Peyer's patch (tissue), 4 donors: ENCODE results near the gene SERTAD3. TPM values are rescaled to one million over a fixed set of nuclear protein-coding genes. Genes with fewer than 3 reads are reported as not detected.
"Not testable (repeated sequence)": the region's sequence is repeated elsewhere in the genome, so short reads cannot be mapped to it uniquely, and the experiment has no call there.

Experiments
- DNase-seq, 3 donors: peaks; one replicate each; pipeline ENCODE4 v3.0.0-alpha.2; 2017 to 2019
- H3K27ac ChIP-seq, 4 donors: fragments of 200-600 bp; sonication (generic); one replicate each; pipeline ENCODE4 v1.5.1; 2016 to 2019
- H3K27me3 ChIP-seq, 2 donors: fragments of 200-600 bp; sonication (generic); one replicate each; pipeline ENCODE4 v1.5.1; 2019
- H3K36me3 ChIP-seq, 3 donors: fragments of 200-600 bp; sonication (generic); one replicate each; pipeline ENCODE4 v1.5.1; 2016 to 2019
- H3K4me1 ChIP-seq, 4 donors: fragments of 200-600 bp; sonication (generic); one replicate each; pipeline ENCODE4 v1.5.1; 2016 to 2019
- H3K4me3 ChIP-seq, 4 donors: fragments of 200-600 bp; sonication (generic); 1 replicate in 3 of 4; 2 replicates in 1 of 4; pipeline ENCODE4 v1.5.1; 2016 to 2019; ENCODE audit warnings: mild to moderate bottlenecking in 1 of 4
- H3K9me3 ChIP-seq, 4 donors: fragments of 200-600 bp; sonication (generic); one replicate each; pipeline ENCODE4 v1.5.1; 2016 to 2019; ENCODE audit warnings: mild to moderate bottlenecking in 1 of 4
- POLR2A ChIP-seq, 2 donors: fragments of 450-650 bp; IDR thresholded peaks; one replicate each; pipeline ENCODE4 v1.5.1; 2017; ENCODE audit warnings: antibody characterized with exemption in 2 of 2, mild to moderate bottlenecking in 2 of 2, moderate library complexity in 2 of 2
- total RNA-seq, 4 donors: library from RNA; depleted of rRNA; stranded (reverse); fragments of >200 nt; gene quantifications; one replicate each; pipeline ENCODE4 v1.1.0, GENCODE V29; 2016
- TF ChIP-seq, protein P1 (sequence below), 6 experiments: fragments of 450-650 bp in 4 of 6; fragments of 200-600 bp in 2 of 6; sonication (generic) in 1 of 6; IDR thresholded peaks; one replicate each; pipeline ENCODE4 v1.5.1; 2017 to 2019; ENCODE audit warnings: antibody characterized with exemption in 6 of 6, mild to moderate bottlenecking in 3 of 6, moderate library complexity in 1 of 6

The SERTAD3 gene
- total RNA-seq, 4 donors from 2014 or later: 9.1 to 22.4 (median 15.2) TPM

DNA sequence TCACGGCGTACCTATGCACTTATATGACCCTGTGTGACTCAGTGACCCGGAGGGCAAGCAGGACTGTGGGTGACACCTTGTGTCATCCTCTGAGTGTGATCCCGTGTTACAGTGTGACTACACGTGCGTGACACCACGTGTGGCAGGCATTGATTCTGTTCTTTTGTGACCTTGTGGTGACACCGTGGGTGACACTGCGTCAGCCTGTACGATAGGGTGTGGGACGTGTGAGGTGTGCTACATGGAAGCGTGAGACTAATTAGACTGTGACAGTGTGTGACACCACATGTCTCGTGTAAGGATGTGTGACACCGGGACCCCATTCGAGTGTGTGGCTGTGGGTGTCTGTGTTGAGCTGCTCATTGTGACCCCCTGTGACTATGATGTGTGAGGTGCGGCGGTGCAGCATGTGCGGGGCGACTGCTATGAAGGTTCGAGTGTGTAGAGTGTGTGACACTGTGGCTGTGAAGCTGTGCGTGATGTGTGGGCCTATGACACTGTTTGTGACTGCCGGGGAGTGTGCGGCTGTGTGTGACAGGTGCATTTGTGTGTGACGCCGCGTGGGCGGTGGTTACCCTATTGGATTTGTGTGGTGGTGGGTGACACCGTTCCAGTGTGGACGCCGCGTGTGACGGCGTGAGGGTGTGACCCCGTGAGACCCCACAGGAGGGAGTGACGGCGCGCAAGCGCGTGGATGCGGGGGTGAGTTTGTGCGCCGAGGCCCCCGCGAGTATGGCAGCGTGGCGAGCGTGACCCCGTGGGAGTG is 22.3 kb upstream of the SERTAD3 start:
- TF ChIP-seq, protein P1, sequence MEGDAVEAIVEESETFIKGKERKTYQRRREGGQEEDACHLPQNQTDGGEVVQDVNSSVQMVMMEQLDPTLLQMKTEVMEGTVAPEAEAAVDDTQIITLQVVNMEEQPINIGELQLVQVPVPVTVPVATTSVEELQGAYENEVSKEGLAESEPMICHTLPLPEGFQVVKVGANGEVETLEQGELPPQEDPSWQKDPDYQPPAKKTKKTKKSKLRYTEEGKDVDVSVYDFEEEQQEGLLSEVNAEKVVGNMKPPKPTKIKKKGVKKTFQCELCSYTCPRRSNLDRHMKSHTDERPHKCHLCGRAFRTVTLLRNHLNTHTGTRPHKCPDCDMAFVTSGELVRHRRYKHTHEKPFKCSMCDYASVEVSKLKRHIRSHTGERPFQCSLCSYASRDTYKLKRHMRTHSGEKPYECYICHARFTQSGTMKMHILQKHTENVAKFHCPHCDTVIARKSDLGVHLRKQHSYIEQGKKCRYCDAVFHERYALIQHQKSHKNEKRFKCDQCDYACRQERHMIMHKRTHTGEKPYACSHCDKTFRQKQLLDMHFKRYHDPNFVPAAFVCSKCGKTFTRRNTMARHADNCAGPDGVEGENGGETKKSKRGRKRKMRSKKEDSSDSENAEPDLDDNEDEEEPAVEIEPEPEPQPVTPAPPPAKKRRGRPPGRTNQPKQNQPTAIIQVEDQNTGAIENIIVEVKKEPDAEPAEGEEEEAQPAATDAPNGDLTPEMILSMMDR (IDR thresholded peaks at IDR 0.05): no peak
- no peak for TF ChIP-seq POLR2A (IDR thresholded peaks at IDR 0.05)
- Histone ChIP-seq H3K27me3 (no peaks in the 10 kb centered on the region), H3K36me3 (no peaks in the 10 kb centered on the region), H3K9me3 (no peaks in the 10 kb centered on the region), H3K4me3 (peak overlapping the region; percentile 67 to 85 (median 74)), H3K4me1 (peaks cover 4 to 46% (median 18%) of the 10 kb centered on the region in 4 donors), H3K27ac (peak overlapping the region; percentile 25 to 96 (median 88))
- peak in 2 of 3 donors; percentile 29 to 54 for DNase-seq

DNA sequence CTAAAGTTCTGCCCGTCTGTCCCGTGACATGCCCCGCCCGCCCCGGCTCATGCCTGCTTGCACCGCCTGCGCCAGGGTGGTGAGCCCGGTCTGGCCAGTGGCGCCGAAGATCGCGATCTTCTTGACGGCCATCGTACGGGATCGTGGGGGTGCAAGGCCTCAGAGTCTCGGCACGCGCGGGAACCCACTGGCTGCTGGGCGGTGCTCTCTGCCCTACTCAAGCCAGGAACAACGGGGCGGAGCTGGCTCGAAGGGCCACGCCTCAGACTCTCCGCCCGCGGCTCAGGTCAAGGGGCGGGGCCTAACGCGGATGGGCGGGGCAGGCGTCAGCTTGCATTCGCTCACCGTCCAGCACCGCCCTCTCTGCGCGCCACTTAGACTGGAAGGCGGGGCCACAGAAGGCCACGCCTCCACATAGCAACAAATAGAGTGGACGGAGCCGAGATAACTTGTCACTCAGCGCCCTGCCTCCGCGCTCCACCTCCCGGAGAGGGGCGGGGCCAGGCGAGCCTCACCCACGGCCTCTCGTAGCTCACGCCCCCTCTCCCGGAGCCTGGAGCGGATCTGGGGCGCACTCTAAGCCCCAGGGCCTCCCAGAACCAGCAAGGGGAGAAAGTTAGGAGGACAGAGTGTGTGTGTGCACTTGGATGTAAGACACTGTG is 21.6 kb upstream of the SERTAD3 start, which contains the start of gene BLVRB:
BLVRB (minus strand) TSS at position 189 of the 662 bp plus-strand sequence; CDS start at position 132, 57 bp downstream.
- DNase-seq: peak; percentile 100
- peaks cover 4 to 50% (median 18%) of the 10 kb centered on the region in 4 donors for H3K4me1 ChIP-seq

DNA sequence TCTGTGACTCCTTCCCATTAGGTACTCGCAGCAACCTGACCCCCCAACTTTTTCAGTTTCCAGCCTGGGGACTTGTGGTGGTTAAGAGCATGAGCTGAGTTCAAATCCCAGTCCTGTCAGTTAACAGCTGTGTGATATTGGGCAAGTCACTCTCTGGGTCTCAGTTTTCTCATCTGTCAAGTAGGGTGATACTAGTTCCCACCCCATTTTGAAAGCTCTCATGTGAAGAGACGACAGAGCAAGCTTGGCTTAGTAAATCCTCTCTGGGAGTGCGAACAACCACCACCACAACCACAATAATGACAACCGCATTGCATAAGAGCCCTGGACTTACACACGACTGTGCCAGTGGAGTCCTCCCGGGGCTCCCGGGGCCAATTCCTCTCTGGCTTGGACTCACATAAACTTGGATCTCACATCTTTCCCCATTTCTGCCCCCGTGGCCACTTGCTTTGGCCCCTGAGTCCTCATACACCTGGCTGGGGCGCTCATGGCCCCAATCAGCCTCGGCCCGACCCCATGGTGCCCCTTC is 21.0 kb upstream of the SERTAD3 start:
- H3K4me3 ChIP-seq: peak overlapping the region; percentile 67 to 85 (median 74)
- H3K36me3 ChIP-seq: no peaks in the 10 kb centered on the region
- TF ChIP-seq, protein P1 (IDR thresholded peaks at IDR 0.05): no peak
- TF ChIP-seq POLR2A (IDR thresholded peaks at IDR 0.05): no peak
- peaks cover 4 to 50% (median 18%) of the 10 kb centered on the region in 4 donors for H3K4me1 ChIP-seq
- H3K27ac ChIP-seq: peak overlapping the region; percentile 81 to 96 (median 94)
- no peaks in the 10 kb centered on the region for H3K9me3 ChIP-seq
- DNase-seq: no peak
- no peaks in the 10 kb centered on the region for H3K27me3 ChIP-seq

More for the DNA sequence above, 21.6 kb upstream of the SERTAD3 start, which contains the start of gene BLVRB:
- TF ChIP-seq, protein P1 (IDR thresholded peaks at IDR 0.05): no peak
- TF ChIP-seq POLR2A (IDR thresholded peaks at IDR 0.05): peak; percentile 94 to 98
- Histone ChIP-seq H3K36me3 (no peaks in the 10 kb centered on the region), H3K27me3 (no peaks in the 10 kb centered on the region), H3K4me3 (peak within 1 kb of the TSS; percentile 67 to 85 (median 74)), H3K9me3 (no peaks in the 10 kb centered on the region), H3K27ac (peak within 1 kb of the TSS; percentile 81 to 96 (median 94))

DNA sequence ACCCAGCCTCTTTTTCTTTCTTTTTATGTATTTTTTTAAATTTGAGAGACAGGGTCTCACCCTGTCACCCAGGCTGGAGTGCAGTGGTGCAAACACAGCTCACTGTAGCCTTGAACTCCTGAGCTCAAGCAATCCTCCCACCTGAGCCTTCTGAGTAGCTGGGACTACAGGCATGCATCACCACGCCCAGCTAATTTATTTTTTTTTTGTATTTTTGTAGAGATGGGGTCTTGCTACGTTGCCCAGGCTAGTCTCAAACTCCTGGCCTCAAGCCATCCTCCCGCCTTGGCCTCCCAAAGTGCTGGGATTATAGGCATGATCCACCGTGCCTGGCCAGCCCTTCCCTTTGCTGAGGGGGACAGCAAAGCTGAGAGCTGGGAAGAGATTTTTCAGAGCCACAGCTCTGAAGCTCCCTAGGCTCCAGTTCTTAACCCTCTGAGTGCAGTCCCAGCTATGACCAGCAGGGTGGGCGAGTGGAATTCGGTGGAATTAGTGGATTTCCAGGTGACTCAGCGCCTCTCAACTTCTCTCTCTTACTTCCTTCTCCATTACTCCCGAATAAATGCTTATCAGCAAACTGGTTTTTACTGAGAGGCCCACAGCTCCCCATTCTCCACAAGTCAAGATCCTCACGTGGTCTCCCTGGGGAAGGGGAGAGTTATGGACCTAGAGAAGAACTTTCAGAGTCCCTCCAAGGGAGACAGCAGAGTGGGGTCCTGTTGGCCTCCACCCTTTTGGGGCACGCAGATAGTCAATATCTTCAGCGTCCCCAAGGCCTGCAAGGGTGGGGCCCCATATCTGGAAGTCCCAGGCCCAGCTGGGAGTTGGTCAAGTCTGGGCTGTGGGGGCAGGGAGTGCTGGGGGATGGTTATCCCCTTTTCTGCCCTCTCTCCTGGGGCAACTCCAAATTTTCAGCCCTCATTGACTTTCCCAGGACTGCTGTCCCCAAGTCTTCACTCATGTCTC is 20.2 kb upstream of the SERTAD3 start:
- Histone ChIP-seq H3K27me3 (no peaks in the 10 kb centered on the region), H3K27ac (peak overlapping the region; percentile 81 to 96 (median 94)), H3K9me3 (no peaks in the 10 kb centered on the region), H3K4me3 (peak overlapping the region; percentile 67 to 85 (median 74)), H3K36me3 (no peaks in the 10 kb centered on the region), H3K4me1 (peaks cover 4 to 50% (median 18%) of the 10 kb centered on the region in 4 donors)
- TF ChIP-seq, protein P1 (IDR thresholded peaks at IDR 0.05): peak; percentile 83 to 93 (median 90)
- peak in 1 of 2 donors; percentile 24 for TF ChIP-seq POLR2A (IDR thresholded peaks at IDR 0.05)
- DNase-seq: peak; percentile 75 to 94 (median 90)

DNA sequence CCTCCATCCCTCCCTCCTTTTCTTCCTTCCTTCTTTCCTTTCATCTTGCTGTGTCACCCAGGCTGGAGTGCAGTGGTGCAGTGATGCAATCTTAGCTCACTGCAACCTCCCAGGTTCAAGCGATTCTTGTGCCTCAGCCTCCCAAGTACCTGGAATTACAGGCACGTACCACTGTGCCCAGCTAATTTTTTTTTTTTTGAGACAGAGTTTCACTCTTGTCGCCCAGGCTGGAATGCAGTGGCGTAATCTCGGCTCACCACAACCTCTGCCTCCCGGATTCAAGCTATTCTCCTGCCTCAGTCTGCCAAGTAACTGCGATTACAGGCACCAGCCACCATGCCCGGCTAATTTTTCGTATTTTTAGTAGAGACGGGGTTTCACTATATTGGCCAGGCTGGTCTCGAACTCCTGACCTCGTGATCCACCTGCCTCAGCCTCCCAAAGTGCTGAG is 19.5 kb upstream of the SERTAD3 start:
- not testable (repeated sequence) for DNase-seq, H3K9me3 ChIP-seq, H3K4me3 ChIP-seq, H3K36me3 ChIP-seq, H3K27me3 ChIP-seq
- peak overlapping the region in 1 of 4 donors; percentile 96 for H3K27ac ChIP-seq
- peaks cover 4 to 50% (median 18%) of the 10 kb centered on the region in 4 donors for H3K4me1 ChIP-seq
